ENCODE data around the gene ATXN8OS. TPM values are rescaled to one million over a fixed set of nuclear protein-coding genes. Genes with fewer than 3 reads are reported as not detected.

The ATXN8OS gene
- total RNA-seq, 1 experiment from 2014 or later = not detected

Other genes with a start within 250 kb of the ATXN8OS start
- not detected in 2 replicates for gene KLHL1, start 626 bp downstream of the ATXN8OS start, total RNA-seq (2014; rRNA removed)